HG03280 (cell line): Measurements from ENCODE around the gene KIAA1549.
"Not testable (repeated sequence)": the region's sequence is repeated elsewhere in the genome, so short reads cannot be mapped to it uniquely, and the experiment has no call there.

ENCODE experiments used
- ATAC-seq: cut with Tn5 transposase; IDR thresholded peaks from one replicate; pipeline ENCODE4 v1.9.1; 2021; ENCODE audit warnings: mild to moderate bottlenecking, moderate library complexity; ENCODE audit not compliant: unreplicated experiment

Gene KIAA1549

DNA sequence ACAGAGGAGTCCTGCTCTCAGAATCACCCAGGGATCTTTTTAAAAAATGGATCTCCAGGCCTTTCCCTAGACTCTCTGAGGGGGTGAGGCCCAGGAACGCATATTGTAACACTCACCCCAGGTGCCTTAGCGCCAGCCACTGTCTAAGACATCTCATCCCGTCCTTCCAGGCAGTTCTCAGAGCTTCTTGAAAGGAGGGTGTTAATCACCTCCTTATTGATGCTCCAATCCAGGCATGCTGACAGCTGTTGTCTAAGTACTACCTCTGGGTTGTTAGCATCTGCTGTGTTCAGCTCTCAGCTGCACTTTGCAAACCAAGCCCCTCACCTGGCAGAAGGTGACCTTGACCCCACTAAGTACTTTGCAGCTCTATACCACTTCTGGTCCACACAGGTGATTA lies 36.0 kb downstream of the KIAA1549 start:
- ATAC-seq, result no peak

DNA sequence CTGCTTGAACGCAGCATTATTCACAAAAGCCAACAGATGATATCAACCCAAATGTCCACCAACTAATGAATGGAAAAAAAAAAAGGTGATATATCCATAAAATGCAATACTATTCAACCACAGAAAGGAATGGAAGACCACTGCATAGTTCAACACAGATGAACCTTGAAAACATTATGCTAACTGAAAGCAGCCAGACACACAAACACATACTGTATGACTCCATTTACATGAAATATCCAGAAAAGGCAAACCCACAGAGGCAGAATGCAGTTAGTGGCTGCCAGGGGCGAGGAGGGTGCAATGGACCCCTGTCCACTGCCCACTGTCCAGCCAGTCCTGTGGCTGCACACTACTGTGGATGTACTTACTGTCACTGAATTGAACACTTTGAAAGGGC lies 36.6 kb downstream of the KIAA1549 start:
- ATAC-seq, result no peak

DNA sequence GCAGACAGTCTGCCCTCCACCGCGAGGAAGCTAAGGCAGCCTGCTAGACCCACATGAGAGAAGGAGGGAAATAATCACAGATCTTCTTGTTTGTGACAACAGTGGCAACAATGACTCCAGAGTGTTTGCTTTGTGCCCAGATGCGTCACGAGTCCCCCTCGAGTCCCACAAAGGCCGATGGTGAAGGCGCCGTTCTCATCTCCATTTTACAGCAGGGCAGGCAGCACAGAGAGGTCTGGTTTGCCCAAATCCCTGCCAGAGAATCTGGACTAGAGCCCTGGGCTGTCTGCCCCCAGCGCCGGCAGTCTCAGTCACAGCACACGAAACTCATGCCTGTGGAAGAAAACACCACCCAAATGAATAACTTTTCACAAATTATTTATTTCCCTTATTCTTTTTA lies 38.1 kb downstream of the KIAA1549 start:
- no peak for ATAC-seq

DNA sequence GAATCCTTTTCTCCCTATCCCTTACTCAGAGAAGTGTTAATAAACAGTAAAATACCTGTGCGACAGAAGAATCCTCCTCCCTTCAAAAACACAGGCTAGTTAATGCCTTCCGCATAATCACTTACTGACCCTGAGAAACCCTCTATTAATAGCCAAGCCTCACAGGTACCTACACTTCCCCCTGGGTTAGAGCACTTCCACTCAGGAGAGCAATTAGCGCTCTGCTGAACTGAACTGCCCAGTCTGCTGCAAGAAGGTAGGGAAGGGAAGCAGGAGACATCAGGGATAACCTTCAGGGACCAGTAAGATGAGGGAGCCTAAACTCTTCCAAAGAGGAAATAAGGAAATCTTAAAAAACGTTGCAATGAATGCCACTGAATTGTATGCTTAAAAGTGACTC lies 39.6 kb downstream of the KIAA1549 start:
- no peak for ATAC-seq

DNA sequence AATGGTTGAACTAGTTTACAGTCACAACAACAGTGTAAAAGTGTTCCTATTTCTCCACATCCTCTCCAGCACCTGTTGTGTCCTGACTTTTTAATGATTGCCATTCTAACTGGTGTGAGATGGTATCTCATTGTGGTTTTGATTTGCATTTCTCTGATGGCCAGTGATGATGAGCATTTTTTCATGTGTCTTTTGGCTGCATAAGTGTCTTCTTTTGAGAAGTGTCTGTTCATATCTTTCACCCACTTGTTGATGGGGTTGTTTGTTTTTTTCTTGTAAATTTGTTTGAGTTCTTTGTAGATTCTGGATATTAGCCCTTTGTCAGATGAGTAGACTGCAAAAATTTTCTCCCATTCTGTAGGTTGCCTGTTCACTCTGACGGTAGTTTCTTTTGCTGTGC lies 40.6 kb downstream of the KIAA1549 start:
- ATAC-seq, result not testable (repeated sequence)

DNA sequence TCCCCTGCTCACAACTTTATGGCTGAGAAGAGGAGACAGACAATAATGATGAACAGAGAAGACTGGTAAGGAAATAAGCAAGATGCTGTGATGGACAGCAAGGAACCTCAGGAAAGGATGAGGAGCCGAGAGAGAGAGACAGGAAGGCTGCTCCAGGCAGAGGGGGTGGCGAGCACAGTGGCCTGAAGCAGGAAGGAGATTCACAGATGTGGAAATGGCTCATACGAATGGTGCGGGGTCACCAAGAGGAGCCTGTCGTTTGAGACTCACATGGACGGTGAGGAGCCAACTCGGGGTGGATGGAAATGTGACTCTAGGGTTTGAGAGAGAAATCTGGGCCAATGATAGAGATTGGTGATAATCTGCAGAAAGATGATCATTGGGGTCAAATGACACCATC lies 43.7 kb downstream of the KIAA1549 start:
- ATAC-seq, result no peak

DNA sequence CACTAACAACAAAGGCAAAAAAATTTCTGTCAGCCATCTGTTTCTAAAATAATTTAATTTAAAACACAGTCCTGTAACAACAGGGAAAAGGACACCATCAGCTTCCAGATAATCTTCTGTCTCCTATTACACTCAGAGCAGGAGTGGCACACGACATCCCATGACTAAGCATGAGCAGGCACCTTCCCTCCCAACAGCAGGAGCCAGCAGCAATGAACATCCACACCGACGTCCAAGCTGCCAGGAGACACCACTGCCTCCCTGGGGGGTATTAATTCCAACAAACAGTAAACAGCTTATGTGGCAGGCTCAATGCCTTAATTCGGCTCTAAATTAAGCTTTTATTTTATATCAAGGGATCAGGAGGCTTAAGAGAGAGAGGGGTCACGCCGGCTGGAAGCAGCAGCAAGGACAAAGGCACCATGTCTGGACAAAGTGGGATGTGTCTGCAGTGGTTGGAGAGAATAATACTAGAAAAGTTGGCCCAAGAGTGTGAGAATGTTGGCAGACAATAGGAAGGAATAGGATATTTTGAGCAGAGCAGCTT lies 45.7 kb downstream of the KIAA1549 start:
- no peak for ATAC-seq

DNA sequence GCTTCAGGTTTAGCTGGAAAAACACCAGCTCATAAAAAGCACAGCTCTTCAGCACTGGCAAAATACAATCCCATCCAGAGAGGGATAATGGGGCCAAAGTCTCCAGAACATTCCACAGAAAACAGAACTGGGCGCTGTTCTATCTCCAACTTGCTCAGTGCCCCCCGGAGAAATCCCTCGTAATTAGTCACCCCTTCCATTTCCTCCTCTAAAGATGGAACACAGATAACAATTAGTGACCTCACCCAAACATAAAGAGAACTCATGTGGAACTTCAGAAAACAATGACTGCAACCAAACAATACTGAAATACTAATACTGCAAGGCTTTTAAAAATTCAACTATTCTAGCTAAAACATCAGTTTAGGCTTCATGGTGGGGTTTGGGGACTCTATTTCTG lies 46.3 kb downstream of the KIAA1549 start:
- ATAC-seq, result no peak

DNA sequence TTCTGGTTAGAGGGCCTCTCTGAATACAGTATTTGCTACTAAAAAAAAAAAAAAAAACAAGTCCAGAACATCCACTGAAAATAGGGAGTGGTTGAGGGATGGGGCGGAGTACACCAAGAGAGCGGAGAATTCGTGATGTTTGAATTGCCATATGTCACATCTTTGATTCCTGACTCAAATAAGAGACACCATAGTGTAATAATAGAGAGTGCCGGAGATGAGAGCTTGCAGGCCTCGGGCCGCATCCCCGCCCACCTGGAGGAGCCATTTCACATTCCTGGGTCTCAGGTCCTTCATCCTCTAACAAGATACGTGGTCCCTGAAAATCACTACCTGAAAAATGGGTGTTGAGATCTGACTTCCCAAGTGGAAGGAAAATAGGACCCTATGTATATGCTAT lies 46.8 kb downstream of the KIAA1549 start:
- no peak for ATAC-seq

DNA sequence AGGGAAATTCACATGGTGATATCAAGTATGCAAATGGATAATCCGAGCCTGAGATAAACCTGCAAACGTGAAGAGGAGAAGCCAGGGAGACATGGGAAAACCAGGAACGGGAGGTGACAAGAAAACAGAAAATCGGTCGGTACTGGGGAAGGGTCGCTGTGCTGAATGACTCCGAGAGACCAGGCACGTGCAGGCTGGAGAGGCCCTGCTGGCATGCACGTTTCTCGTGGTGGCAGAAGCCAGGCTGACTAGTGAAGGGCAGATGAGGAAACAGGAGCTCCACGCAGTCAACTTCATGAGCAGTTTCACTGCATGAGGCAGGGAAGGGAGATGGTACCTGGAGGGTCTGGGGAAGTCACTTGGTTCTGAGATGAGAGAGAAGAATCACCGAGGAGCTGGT lies 48.3 kb downstream of the KIAA1549 start:
- ATAC-seq, result no peak

DNA sequence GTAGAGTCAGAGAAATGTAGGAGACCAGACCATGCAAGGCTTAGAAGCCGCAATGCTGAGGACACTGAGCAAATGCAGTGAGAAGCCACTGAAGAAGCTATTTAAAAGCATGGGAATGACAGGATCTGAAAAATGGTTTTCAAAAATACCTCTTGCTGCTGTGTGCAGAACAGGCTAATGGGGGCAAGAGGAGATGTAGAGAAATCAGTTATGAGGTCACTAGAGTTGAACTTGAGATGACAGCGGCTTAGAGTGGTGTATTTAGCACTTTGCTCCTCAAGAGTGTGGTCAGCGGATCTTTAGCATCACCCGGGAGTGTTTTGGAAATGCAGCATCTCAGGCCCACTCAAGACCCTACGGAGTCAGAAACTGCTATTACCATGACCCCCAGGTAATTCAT lies 48.8 kb downstream of the KIAA1549 start:
- ATAC-seq, result no peak

DNA sequence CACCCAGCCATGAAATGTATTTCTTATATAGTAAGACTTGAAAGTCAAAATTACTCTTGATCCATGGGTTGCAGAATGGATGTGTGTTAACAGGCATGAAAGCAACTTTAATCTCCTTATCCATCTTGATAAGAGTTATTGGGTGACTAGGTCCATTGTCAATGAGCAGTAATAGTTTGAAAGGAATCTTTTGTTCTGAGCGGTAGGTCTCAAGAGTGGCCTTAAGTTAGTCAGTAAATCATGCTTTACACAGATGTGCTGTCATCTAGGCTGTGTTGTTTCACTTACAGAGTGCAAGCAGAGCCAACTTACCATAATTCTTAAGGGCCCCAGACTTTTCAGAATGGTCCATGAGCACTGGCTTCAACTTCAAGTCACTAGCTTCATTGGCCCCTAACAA lies 51.2 kb downstream of the KIAA1549 start:
- ATAC-seq, result no peak

DNA sequence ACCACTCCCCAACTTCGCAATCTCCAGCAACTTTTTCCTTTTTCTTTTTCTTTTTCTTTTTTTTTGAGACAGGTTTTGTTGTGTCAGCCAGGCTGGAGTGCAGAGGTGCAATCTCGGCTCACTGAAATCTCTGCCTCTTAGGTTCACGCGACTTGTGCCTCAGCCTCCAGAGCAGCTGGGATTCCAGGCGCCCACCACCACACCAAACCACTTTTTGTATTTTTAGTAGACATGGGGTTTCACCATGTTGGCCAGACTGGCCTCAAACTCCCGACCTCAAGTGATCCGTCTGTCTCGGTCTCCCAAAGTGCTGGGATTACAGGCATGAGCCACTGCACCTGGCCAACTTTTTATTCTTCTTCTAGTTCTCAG lies 55.0 kb downstream of the KIAA1549 start:
- no peak for ATAC-seq

DNA sequence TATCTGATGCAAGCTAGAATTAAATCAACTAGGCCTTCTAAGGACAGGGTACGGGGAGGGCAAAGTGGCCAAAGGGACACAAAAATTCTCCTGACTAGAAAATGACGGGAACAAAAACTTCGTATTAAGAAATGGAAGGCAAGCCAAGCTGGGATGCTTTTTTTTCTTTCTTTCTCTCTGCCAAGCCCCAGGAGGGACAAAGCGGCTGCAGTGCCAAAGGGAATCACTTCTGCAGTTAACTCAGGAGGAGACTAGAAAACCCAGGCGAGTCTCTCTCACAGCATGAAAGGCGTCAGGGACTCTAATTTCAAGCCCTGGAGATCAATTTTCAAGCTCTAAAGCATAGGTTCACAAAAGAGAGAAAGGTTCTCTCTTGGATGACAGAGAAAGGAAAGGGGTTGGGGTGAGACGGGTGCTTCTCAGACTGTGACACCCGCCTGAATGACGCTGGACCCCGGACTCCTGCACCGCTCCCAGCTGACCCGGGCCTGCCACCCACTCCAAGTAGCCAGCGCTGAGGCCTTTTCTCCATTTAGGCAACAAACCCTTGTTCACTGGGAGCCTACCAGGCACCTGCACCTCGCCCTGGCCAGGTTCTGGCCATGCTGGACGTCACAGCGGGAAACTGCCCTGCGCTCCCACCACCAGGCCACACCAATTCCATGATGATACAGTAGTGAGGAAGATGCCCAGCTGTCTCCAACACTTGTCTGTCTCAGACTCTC lies 56.5 kb downstream of the KIAA1549 start:
- ATAC-seq, result no peak

DNA sequence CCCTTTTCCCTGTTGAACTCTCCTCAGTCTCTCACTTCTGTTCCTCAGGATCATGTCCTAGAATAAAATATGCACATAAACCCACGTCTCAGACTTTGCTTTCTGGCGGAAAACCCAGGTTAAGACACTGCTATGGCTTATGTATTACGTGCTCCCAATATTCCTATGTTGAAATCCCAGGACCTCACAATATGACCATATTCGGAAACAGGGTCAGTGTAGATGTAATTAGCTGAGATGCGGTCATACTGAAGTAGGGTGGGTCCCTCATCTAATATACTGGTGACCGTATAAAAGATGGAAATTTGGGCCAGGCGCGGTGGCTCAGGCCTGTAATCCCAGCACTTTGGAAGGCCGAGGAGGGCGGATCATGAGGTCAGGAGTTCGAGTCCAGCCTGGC lies 59.9 kb downstream of the KIAA1549 start:
- no peak for ATAC-seq

DNA sequence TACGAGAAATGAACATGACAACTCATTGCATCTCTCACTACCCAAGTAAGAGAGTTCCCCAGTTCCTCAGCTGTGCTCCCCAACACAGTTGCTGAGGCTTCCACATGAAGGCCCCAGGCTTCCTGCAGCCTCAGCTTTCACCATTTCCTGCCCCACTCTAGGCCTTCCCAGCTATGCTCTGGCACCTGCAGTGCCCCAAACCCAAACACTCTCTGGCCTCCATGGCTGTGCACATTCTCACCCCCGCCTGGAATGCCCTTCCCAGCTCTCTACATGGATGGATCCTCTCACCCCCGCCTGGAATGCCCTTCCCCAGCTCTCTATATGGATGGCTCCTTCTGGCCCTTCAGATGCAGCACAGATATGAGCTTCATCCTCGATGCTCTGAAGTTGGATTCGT lies 61.3 kb downstream of the KIAA1549 start:
- no peak for ATAC-seq

DNA sequence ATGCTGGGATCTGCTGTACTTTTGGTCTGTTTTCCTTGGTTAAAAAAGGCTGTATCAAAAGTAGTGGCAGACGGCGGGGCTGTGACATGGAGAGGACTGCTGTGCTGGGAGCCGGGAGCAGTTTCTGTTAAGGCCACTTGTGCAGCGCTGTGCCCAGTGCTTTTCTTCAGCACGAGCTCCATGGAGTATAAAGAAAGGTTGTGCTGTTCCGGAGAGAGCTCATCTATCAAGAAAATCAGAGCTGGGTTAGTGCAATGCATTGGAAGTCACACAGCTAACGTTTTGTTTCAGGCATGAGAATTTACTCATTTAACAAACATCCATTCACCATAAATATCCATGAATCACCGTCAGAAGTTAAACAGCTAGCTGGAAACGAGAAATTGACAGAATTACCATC lies 62.0 kb downstream of the KIAA1549 start:
- no peak for ATAC-seq

DNA sequence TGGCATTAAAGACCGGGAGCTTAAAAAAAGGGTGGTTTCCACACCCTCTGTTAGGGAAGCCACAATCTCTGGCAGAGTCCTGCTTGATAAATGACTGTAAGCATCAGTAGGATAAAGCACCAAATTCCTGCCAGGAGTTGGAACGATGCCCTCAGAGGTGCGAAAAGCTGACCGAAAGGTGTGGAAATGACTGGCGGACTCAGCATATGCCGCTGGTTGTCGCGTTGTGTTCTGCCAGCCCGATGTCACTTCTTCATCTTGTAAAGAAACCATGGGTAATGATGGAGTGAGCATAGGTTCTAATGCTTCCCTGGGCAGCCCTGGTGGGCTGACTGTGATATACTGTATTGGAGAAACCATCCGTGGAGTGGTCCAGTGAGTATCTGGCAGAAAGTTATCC lies 62.4 kb downstream of the KIAA1549 start:
- no peak for ATAC-seq

DNA sequence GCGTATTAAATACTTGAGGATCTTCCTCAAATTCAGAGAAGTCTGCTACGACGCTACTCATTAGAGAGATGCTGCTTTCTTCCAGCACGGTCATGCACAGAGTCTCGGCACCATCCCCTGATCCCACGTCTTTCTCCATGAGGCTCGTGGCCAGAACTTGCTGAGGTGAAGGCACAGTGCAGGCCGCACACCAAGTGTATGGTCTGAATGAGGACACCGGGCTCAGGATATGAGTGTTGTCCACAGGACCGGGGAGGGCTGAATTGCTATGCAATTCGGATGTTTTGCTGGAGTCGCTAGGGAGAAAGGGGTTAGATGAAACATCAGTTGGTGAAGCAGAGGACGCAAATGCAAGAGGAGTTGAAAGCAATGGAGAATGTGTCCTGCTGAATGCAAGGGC lies 63.0 kb downstream of the KIAA1549 start:
- ATAC-seq, result no peak

DNA sequence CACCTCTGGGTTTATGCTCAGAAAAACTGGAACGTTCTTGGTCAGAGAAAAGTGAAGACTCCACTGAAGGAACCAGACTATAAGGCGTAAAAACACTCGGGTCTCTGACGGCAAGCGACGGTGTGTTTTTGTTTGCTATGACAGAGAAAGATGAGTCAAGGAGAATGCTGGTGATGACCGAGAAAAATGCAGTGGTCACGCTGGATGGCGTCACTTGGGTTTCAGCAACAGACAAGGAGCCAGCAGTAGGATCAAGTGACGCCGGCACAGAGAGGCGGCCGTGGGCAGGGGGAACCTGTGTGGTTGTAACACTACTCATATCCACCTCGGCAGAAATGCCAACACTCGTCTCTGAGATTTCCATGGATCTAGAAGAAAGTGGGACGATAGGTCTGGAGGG lies 63.4 kb downstream of the KIAA1549 start:
- ATAC-seq, result no peak

DNA sequence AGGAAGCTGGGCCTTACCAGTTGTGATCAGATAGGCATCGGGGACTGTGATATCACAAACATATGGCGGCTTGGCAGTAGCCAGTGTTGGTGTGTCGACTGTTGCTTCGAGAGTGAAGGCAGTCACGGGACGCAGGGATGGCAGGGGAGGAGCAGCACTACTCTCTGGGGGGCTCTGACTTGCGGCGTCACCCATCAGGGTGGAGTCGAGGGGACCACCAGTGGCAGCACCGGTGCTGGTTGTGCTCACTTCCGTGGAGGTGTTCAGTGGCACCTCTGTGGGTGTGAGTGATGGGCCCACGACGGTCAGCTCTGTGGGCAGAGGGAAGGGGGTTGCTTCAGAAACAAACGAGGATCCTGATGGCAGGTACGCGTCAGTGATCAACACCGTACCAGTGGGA lies 64.5 kb downstream of the KIAA1549 start:
- no peak for ATAC-seq

DNA sequence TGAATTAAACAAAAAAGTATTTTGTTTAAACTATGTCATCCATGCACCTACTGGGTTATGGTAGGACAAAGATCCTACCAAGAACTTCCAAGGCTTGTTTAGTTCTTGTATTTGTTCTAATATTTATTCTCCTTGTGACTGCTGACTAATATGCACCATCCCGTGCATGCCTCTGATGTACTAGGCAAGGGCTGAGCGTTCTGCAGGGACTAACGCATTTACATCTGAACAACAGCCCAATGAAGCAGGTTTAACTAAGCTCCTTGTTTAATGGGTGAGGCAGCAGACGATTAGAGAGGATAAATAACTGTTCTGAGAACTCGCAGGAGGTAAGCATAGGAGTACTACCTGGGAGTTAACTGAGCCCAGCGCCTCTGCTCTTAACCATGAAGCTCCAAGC lies 64.9 kb downstream of the KIAA1549 start:
- ATAC-seq, result no peak

DNA sequence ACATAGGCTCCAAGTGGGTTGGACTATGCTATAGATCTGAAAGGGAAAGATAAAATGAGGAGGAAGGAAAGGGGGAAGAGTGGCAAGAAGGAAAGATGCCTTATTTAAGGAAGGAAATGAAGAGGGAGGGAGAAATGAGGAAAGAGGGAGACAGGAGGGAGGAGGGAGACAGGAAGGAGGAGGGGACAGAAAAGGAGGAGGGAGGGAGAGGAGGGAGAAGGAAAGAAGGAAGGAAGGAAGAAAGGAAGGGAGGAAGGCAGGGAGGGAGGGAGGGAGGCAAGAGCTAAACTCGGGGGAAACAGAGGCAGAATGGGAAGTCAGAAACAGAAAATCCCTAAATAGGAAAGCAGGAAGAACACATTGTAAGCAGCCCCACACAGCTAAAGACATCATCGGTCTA lies 67.4 kb downstream of the KIAA1549 start:
- no peak for ATAC-seq
